ENCODE data around the gene MELTF.
"Not testable (repeated sequence)": the region's sequence is repeated elsewhere in the genome, so short reads cannot be mapped to it uniquely, and the experiment has no call there.

Gene MELTF

GRCh38 chr3:197029511-197030167, at the start of gene MELTF:
Gene MELTF, minus strand, starts transcription at chr3:197029817. Its CDS starts 115 bp downstream, at chr3:197029702.
- no peak within 1 kb of the TSS for H3K27ac ChIP-seq
- no peak; the same call in 1 of the 2 replicates for TF ChIP-seq CTCF (conservative IDR thresholded peaks at IDR 0.05)
- TF ChIP-seq ZFX (IDR thresholded peaks at IDR 0.05), result no peak

- H3K27ac ChIP-seq, result no peak overlapping the region
- TF ChIP-seq ZFX (IDR thresholded peaks at IDR 0.05) (no peak), CTCF (conservative IDR thresholded peaks at IDR 0.05) (no peak)
Observed at GRCh38 chr3:197076415-197076814, 46.8 kb upstream of the MELTF start.

- H3K27ac ChIP-seq, result no peak overlapping the region
- TF ChIP-seq CTCF (conservative IDR thresholded peaks at IDR 0.05) (no peak), ZFX (IDR thresholded peaks at IDR 0.05) (no peak)
Observed at GRCh38 chr3:197068077-197068476, 38.5 kb upstream of the MELTF start.

- TF ChIP-seq ZFX (IDR thresholded peaks at IDR 0.05) (no peak), CTCF (conservative IDR thresholded peaks at IDR 0.05) (no peak)
- no peak overlapping the region for H3K27ac ChIP-seq
Observed at GRCh38 chr3:197064771-197065170, 35.2 kb upstream of the MELTF start.

GRCh38 chr3:197062446-197062845, 32.8 kb upstream of the MELTF start:
- TF ChIP-seq CTCF (conservative IDR thresholded peaks at IDR 0.05) (no peak), ZFX (IDR thresholded peaks at IDR 0.05) (no peak)
- no peak overlapping the region for H3K27ac ChIP-seq

- not testable (repeated sequence) for H3K27ac ChIP-seq
Observed at GRCh38 chr3:197051637-197052036, 22.0 kb upstream of the MELTF start.

- TF ChIP-seq ZFX (IDR thresholded peaks at IDR 0.05), result no peak
- no peak for TF ChIP-seq CTCF (conservative IDR thresholded peaks at IDR 0.05)
- H3K27ac ChIP-seq, result no peak overlapping the region
Observed at GRCh38 chr3:197050511-197050910, 20.9 kb upstream of the MELTF start.

- H3K27ac ChIP-seq, result no peak overlapping the region
- TF ChIP-seq ZFX (IDR thresholded peaks at IDR 0.05), result no peak
- TF ChIP-seq CTCF (conservative IDR thresholded peaks at IDR 0.05), result no peak
Observed at GRCh38 chr3:197042539-197042938, 12.9 kb upstream of the MELTF start.
